Measurements from ENCODE around the gene SLC17A8.
"Not testable (repeated sequence)": the region's sequence is repeated elsewhere in the genome, so short reads cannot be mapped to it uniquely, and the experiment has no call there.

Gene SLC17A8

DNA sequence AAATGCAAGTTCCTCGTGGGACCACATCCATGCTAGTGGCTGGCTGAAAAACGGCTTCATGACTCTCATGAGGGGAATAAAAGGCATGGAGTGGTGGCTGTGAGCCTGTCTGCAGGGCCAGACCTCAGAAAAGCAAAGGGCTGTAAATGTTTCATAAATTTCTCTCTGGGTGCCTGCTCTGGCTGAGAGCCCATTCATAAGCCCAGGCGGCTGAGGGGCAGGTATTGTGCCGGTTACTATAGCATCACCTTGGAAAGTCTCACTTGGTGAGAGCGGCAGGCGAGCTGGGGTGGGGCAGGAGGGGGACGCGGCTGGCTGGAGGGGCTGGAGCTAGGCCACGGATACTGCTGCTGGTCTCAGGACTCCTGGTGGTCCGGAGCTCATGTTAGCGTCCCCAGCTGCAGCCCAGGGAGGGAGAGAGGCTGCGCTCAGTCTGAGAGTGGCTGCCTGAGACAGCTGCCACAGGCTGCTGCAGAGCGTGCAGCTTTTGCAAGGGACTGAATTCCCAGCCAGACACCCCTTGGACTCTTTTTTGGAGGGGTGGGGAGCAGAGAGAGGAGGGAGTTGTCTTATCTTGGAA lies at the start of gene SLC17A8:
SLC17A8 (plus strand) TSS at position 431 of the 580 bp plus-strand sequence. CDS start 318 bp downstream, outside the sequence.
- peak; percentile 10 for DNase-seq

DNA sequence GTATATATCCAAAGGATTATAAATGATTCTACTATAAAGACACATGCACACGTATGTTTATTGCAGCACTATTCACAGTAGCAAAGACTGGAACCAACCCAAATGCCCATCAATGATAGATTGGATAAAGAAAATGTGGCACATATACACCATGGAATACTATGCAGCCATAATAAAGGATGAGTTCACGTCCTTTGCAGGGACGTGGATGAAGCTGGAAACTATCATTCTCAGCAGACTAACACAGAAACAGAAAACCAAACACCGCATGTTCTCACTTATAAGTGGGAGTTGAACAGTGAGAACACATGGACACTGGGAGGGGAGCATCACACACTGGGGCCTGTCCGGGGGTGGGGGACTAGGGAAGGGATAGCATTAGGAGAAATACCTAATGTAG lies 48.7 kb upstream of the SLC17A8 start:
- not testable (repeated sequence) for DNase-seq

DNA sequence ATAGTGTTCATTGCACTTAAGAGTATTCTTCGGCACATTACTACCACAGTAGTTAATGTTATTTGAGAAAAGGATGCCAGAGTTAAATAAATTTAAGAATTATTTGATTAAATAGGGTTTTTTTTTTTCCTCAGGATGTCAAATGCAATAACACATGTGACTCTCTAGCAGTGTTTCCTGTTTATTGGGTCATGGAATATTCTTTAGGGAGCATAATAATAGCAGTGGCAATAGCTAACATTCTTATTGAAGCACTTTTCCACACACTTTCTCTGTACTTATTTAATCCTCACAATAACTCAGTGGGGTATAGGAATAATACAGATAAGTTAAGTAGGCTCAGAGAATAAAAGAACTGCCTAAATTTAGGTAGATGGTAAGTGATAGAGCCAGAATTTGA lies 45.6 kb upstream of the SLC17A8 start:
- no peak for DNase-seq

DNA sequence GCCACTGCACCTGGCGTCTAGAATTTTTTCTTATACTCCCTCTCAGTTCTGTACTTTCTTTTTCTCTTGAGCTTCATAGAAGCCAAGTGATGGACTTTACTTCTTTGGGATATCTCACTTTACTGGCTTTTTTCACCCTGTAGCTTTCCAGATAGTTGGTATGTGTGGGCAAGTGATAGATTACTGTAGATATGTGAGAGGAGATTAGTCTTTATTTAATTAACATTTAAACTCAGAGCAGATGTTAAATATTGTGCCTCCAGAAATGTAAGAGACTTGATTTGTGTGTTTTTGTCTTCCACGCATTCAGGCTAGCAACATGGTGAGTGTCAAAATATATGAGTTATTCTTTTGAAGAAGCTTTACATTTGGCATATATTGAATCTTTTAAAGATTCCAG lies 39.5 kb upstream of the SLC17A8 start:
- no peak for DNase-seq

DNA sequence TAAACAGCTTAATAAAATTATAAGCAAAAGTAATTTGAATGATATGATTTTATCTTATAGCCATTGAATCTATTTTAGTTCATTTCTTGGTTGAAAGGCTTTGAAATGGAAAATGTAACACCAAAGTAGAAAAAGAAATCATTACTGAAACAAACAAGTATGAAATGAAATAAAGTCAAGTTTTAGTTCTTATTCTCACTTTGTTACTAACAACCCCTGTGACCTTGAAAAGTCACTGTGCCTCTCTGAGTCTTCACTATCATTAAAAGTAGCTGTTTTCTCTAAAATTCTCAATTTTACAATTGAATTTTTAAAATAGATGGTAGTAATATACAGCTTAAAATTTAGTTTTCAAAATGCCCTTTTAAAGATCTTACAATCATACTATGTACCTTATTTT lies 32.4 kb upstream of the SLC17A8 start:
- DNase-seq = no peak

DNA sequence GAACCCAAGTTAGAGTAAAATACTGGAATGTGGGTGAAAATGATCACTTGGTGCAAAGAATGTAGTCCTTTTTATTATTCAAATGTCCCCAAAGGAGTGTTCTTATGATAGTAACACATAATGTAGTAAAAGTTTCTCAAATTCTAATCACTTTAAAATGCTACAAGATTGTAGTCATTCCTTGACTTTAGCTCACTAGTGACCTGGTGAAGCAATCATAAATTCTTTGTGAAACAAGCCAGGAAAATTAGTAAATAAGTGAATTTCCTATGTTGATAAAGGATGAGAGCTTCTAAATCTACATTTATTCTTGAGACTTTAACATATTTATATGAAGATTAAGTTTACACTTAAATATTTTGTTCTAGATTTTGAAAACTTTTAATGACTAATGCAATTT lies 30.7 kb upstream of the SLC17A8 start:
- DNase-seq = no peak

DNA sequence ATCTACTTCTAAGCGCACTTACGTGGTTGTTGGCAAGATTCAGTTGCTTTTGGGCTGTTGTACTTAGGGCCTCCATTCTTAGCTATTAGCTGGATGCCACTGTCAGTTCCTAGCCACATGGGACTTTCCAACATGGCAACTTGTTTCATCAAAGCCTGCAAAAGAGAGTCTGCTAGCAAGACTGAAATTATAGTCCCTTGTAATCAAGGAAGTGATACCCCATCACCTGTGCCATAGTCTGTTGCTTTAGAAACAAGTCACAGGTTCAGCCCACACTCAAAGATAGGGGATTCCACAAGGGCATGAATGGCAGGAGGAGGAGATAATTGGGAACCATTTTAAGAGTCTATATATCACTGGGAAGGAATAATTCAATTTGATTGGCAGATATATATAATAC lies 27.1 kb upstream of the SLC17A8 start:
- DNase-seq = no peak

DNA sequence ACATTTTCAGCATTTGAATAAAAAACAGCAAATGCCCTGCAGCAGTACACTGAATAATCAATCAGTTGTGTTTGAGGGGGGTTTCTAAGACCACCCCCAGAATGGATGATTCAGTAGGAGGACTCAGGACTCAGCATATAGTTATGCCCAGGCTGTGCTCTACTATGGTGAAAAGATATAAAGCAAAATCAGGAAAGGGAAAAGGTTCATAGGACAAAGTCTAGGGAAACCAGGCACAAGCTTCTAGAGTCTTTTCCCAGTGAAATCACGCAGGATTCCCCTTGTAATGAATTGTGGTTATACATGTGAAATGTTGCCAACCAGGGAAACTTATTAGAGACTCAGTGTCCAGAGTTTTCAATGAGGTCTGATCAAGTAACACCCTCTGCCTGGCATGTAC lies 25.0 kb upstream of the SLC17A8 start:
- no peak for DNase-seq

DNA sequence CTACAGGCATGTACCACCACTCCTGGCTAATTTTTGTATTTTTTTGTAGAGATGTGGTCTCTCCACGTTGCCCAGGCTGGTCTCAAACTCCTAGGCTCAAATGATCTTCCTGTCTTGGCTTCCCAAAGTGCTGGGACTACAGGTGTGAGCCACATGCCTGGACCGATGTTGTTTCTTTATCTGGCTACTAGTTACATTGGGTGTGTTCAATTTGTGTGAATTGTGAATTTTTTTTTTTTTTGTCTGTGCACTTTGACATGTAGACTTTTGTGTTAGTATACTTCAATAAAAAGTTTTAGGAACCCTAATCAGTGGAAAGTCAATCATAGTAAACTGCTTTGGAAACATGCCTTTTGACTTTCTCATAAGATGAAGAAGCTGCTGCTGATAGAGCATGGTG lies 24.0 kb upstream of the SLC17A8 start:
- no peak for DNase-seq

DNA sequence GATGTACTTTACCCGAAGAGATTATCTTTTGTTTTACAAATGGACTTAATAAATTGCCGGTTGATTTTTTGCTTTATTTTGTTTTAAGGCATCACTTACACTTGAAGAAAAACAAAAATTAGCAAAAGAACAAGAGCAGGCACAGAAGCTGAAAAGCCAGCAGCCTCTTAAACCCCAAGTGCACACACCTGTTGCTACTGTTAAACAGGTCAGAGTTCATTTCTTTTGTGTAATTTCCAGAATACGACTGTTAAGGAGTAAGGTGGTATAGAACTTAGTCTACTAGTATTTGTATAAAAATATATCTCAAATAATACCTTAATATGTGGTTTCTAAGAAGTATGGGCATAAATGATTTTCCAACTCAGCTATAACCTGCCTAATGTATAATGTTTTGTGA lies 19.6 kb upstream of the SLC17A8 start:
- peak; percentile 18 for DNase-seq

DNA sequence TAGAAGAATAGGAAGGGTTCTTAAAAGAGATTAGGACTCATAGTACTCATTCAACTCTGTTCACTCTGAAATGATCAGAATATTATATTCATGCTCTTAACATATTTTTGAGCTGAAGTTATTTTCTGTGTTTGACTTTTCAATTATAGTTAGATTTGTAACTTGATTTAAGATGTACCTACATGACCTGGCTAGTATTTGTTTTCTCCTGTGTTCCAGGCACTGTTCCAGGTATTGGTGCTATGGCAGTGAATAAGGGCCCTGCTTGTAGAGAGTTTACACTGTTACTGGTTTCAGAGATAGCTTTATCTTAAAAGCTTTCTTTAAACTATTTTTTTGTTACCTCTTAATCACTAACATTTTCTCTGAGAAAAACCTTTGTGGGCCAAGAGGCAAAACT lies 19.1 kb upstream of the SLC17A8 start:
- peak; percentile 40 for DNase-seq

DNA sequence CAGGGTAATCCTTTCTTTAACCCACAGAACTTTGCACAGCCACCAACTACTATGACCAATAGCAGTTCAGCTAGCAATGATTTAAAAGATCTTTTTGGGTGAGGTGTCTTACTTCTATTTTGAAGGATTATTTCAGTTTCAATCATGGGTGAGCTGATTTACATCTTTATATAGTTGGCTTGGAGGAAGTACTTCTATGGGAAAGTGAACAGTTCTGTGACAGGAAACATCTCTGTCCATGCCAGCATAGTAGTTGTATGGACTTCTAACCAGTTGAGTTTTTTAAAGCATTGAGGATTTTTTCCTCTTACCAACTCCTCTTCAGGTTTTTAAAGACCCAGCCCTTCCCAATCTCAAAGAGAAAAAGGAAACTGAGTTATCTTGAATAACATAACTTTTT lies 17.8 kb upstream of the SLC17A8 start:
- no peak for DNase-seq

DNA sequence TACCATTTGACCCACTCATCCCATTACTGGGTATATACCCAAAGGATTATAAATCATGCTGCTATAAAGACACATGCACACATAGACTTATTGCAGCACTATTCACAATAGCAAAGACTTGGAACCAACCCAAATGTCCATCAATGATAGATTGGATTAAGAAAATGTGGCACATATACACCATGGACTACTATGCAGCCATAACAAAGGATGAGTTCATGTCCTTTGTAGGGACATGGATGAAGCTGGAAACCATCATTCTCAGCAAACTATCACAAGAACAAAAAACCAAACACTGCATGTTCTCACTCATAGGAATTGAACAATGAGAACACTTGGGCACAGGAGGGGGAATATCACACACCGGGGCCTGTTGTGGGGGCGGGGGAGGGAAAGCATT lies 14.0 kb upstream of the SLC17A8 start:
- not testable (repeated sequence) for DNase-seq

DNA sequence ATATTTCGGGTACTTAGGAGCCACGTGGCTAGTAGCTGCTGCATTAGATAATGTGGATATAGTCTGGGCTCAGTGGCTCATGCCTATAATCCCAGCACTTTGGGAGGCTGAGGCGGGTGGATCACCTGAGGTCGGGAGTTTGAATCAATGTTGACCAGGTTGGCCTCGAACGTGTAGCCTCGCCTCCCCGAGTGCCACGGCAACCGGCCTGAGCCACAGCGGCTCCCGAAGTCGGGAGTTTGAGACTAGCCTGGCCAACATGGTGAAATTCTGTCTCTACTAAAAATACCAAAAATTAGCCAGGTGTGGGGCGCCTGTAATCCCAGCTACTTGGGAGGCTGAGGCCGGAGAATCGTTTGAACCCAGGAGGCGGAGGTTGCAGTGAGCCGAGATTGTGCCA lies 12.5 kb upstream of the SLC17A8 start:
- not testable (repeated sequence) for DNase-seq

DNA sequence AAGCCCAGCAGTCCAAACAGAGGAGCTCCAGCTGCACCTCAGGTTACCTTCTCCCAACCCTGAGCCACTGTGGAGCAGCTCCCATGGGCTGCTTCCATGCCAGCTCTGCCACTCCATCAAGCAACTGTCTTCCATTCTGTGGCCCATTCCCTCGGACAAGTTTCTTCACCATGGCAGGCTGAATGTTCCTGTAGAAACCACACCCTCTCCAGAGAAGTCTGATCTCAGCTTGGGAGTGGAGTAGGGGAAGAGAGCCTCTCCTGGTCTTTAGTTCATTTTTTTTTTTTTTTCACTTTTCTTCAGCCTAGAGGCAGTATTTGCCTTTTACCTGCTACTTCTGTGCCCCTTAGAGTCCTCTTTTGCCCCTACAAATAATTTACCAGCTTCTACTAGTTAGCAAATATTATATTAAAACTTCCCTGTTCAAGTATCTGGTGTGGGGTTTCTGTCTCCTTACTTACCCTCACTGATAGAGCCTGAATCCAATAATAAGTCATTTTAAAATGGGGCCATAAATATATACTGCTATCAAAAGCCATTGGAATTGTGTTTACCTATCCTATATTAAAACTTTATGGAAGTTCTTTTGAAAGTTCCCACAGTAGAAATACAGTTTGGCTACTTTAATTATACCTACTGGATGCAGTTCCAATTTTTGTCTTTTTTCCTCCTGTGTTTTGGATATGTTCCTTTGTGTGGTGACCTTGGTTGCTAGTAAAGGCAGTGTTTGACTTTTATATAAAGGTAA lies 11.7 kb upstream of the SLC17A8 start:
- DNase-seq = no peak

DNA sequence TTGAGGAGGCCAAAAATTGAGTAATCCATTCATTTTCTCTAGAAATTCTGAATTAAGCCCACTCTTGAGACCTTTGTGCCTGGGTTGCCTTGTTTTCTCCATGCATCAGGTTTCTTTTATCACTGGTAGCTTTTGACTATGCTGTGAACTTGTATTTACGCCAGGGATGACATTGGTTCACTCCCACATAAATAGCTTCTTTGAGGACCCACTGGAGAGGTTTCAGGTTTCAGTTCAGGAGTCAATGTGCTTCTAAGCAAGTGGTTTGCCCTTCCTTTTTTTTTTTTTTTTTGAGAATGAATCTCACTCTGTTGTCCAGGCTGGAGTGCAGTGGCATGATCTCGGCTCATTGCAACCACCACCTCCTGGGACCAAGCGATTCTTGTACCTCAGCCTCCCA lies 10.2 kb upstream of the SLC17A8 start:
- DNase-seq = no peak

DNA sequence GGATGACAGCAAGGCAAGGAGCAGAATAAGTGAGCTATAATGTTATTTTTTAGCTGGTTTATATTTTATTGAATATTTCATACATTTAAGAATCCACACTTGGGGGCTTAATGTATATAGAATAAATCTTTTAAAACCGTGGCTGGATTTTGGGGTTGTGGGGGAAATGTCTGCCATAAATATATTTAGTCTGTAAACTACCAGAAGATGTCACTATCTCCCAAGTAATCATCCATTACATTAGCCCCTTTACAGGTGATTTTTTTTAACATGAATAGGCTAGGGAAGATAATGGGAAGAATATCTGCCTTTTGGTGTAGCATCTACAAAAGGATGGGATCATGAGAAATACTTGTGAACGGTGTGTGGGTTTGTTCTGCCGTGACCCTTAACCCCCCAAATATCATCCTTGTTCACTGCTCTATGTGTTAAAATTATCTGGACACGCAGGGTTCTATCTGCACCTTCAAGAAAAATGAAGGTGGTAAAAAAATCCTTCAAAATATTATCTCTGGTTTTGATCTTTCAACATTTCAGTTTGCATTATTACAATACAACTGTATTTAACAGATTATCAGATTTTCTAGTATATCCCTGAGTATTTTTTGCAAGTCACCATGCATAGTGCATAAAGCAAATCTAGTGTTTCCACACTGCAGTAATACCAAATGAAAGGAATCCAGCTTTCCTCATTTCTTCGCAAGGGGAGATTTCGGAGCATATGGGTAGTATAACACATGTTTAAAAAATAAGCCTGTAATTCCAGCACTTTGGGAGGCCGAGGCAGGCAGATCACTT lies 8.0 kb upstream of the SLC17A8 start:
- peak; percentile 3 for DNase-seq

DNA sequence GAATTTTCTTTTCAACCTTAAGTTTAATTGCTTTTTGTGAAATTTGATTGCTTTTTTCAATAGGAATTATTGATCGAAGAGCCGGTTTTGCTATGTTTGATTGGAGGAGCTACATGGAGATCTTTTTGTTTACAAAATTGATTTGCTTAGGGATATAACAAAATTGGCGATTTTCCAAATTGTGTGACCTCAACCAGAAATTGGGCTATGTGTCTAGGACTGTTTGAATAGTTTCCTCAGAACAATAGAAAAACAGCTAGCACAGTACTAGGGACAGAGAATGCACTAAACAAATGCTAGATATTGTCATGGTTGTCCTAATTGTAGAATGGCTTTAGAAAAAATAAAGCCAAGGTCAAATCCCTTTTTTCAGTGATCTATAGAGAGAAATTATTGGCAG lies 2.4 kb downstream of the SLC17A8 start:
- DNase-seq = no peak

DNA sequence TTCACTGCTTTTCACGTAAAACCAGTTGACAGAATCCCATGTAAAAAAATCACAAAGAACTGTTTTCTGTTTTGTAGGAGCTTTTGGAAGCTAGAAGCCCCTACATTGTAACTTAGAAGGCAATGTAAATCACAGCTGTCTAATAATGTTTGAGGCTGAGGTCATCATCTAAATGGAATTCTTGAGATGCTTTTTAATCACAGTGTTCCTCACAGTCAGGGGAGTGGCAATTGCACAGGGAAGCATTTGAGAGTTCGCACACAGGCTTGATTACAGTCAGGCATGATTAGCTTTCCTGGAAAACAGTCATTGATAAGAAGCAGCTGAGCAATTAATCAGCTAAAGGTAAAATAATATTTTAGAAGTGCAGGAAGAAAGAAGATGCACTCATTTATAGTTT lies 2.9 kb downstream of the SLC17A8 start:
- no peak for DNase-seq

DNA sequence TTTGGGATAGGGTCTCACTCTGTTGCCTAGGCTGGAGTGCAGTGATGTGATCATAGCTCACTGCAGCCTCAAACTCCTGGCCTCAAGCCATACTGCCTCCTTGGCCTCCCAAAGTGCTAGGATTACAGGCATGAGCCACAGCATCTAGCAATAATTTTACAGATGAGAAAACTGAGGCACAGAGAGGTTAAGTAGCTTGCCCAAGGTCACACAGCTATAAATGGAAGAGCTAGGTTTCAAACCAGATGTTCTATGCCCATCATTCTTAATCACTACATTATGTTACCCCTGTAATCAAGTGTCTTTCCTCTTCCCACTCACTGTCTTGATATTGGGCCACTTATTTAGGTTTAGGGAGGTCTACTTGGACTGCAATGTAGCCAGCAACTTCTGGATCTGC lies 3.6 kb downstream of the SLC17A8 start:
- no peak for DNase-seq

DNA sequence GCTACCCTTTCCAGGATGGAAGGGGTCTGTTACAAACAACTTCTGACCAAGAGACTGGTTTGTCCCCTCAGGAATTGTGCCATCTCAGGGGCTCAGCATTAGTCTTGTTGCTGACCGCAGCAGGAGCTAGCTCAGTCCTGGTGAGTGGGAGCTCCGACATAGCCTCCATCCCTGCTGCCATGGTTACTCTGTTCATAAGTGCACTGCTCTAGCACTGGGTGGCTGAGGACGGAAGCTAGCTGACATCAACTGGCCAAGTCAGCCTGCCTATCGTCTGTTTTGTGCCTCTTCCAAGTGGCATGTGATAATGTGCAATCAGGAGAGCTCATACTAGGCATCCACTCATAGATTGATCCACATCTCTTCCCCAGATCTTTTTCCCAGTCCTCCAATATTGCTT lies 7.5 kb downstream of the SLC17A8 start:
- no peak for DNase-seq

DNA sequence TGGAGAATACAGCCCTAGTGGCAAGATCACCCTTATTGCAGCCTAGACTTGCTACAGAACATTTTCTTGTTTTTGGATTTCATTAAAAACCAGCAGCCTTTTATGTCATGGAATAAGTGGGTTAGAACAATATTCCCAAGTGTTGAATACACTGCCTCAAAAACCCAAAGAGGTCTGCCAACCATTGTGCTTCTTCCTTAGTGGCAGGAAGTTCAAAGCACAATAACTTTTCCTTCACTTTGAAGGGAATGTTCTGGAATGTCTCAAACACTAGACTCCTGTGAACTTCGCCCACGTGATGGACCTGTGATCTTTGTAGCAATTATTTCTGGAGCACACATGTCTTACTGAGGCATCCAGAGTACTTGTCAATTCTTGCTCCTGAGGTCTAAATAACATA lies 8.5 kb downstream of the SLC17A8 start:
- no peak for DNase-seq

DNA sequence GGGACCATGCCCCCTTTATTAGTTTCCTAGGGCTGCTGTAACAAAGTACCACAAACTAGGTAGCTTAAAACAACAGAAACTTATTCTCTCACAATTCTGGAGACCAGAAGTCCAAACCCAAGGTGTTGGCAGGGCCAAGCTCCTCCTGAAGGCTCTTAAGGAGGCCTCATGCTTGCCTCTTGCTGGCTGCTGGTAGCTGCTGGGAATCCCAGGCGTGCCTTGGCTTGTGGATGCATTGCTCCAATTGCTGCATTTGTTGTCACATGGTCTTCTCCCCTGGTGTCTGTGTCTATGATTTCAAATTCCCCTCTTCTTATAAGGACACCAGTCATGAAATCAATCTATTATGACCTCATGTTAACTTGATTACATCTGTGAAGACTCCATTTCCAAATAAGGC lies 11.2 kb downstream of the SLC17A8 start:
- no peak for DNase-seq

DNA sequence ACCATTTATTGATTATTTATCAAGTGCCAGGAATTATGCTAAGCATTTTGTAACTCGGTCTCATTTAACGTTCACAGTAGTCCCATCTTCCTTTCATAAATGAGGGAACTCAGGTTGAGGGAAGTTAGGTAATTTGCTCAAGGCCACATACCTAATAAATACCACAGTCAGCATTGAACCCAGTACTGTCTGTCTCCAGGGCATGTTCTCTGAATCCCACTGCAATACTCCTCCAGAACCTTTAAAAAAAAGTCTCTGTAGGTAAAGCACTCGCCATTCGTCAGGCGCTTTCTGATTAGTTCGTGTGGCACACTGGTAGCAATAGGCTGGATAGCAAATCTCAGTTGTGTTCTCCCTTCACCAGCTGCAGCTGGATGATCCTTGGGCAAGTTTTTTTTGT lies 14.3 kb downstream of the SLC17A8 start:
- no peak for DNase-seq

All from NCI-H774 (cell line).